HFFc6 (cell line): ENCODE measurements around the gene ZRANB1. TPM values are rescaled to one million over a fixed set of nuclear protein-coding genes. Genes with fewer than 3 reads are reported as not detected.

ENCODE experiments used
- DNase-seq: peaks from one replicate; pipeline ENCODE4 v3.0.0-alpha.2; 2018
- H3K27ac Mint-ChIP-seq: 2 replicates; pipeline ENCODE4 v1.8.0; 2020; ENCODE audit warnings: mild to moderate bottlenecking, mixed read lengths
- H3K27me3 Mint-ChIP-seq: 2 replicates; pipeline ENCODE4 v1.8.0; 2021; ENCODE audit warnings: mild to moderate bottlenecking, moderate library complexity, mixed read lengths; ENCODE audit not compliant: insufficient read depth
- H3K36me3 Mint-ChIP-seq: 2 replicates; pipeline ENCODE4 v1.8.0; 2021; ENCODE audit warnings: low read depth, mixed read lengths
- H3K4me1 Mint-ChIP-seq: 2 replicates; pipeline ENCODE4 v1.8.0; 2020; ENCODE audit warnings: low read depth, mixed read lengths
- H3K4me3 Mint-ChIP-seq: 2 replicates; pipeline ENCODE4 v1.8.0; 2020; ENCODE audit warnings: mild to moderate bottlenecking, moderate library complexity, mixed read lengths
- H3K9me3 Mint-ChIP-seq: 2 replicates; pipeline ENCODE4 v1.8.0; 2020; ENCODE audit warnings: mild to moderate bottlenecking, mixed read lengths
- CTCF ChIP-seq: fragments of 200-600 bp; sonication (generic); IDR thresholded peaks from 2 replicates; pipeline ENCODE4 v1.5.0; 2021; ENCODE audit warnings: antibody characterized with exemption, mild to moderate bottlenecking
- total RNA-seq, 6 experiments: library from RNA; stranded (reverse); fragmentation: NEBNext Ultra II Directional; extraction: Animal tissue kit (Norgen Biotek cat#: 25700); gene quantifications; 2 replicates in 1 of 6; 3 replicates in 5 of 6; pipeline ENCODE4 v1.2.3, GENCODE V29; 2021

ZRANB1 gene
- total RNA-seq, 6 experiments from 2014 or later = 11.8 to 13.6 (median 12.6) TPM

DNA sequence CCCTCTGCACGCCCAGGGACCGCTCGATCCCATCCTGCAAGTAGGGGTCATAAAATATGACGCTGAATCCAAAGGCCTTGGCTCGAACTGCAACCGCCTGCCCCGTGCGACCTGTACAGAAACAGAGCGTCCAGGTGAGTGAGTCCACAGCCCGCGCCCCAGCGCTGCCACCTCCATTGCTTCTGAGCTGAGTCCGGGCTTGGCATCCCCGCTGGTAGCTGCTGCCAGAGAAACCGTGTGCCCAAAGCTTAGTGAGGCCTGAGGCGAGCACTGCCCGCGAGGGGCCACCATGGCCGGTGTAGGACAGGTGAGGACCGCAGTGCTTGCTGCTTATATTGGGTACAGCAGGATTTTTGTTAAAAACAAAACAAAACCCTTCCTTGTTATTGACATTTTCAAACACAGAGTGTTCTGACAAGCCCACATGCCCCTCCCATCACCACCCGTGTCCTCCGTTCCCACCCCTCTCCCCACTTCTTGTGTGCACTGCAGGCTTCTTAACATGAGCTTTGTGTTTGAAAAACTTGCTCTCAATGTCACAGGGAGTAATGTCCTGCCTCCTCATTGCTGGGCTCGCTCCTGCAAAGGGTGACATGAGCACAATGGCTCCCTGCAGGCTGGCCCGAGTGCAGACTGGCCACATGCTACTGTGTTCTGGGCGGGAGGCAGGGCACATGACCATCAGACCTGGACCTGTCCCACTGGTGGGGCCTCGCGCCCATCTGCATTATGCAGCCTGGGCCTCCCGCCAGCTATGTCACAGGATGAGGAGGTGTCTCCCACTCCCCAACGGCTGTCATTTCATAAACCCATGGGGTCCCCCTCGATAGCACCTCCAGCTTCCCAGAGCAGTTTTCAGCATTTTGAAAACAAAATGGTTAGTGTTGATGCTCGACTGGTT, 52.9 kb downstream of the ZRANB1 start:
- H3K9me3 Mint-ChIP-seq = no peaks in the 10 kb centered on the region
- H3K36me3 Mint-ChIP-seq = peaks cover 24% of the 10 kb centered on the region; the same call in 1 of the 2 replicates
- H3K27me3 Mint-ChIP-seq = peaks cover 24% of the 10 kb centered on the region
- peak overlapping the region; percentile 48 for H3K27ac Mint-ChIP-seq
- H3K4me1 Mint-ChIP-seq = peaks cover 12% of the 10 kb centered on the region
- no peak for DNase-seq
- no peak overlapping the region; the same call in 1 of the 2 replicates for H3K4me3 Mint-ChIP-seq
- no peak for TF ChIP-seq CTCF

- Mint-ChIP-seq H3K4me3 (no peak overlapping the region), H3K27ac (peak overlapping the region; percentile 11; the same call in 1 of the 2 replicates), H3K4me1 (peaks cover 17% of the 10 kb centered on the region; the same call in 1 of the 2 replicates), H3K9me3 (no peaks in the 10 kb centered on the region), H3K36me3 (peaks cover 25% of the 10 kb centered on the region; the same call in 1 of the 2 replicates), H3K27me3 (peaks cover 27% of the 10 kb centered on the region)
- no peak for TF ChIP-seq CTCF
- no peak for DNase-seq
These were observed 53.7 kb downstream of the ZRANB1 start for GRCh38 chr10:124995605-124996004.

DNA sequence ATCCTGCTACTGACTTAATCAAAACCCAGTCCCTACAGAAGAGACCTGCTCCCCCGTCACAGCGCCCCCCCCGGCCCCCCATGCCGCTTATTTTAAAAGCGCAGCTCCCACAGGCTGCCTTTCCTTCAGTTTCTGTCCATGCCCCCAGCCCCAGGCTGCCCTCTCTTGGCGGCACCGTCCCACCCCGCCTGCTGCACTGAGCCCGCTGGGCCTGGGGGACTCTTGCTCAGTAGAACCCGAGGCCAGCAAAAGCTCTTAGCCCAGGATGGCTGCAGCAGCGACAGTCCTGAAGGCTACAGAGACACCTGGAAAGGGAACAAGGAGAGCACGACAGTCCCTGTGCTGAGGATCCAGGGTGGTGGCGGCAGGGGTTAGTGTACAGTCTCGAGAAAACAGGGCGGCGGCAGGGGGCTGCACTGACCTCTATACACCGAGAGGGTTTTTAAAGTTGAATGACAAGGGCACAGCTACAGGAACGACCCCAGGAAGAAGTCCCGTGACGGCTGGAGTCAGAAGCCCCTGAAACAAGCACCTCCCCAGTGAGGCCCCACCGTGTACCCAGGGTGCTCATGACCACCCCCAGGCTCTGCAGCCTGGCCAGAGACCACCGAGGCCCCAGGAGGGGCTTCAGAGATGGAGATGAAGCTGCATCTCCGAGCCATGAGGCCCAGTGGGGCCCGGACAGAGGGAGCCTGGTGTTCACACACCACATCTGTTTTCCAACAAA, 54.4 kb downstream of the ZRANB1 start:
- no peaks in the 10 kb centered on the region for H3K9me3 Mint-ChIP-seq
- no peak overlapping the region for H3K4me3 Mint-ChIP-seq
- peaks cover 19% of the 10 kb centered on the region; the same call in 1 of the 2 replicates for H3K4me1 Mint-ChIP-seq
- TF ChIP-seq CTCF = no peak
- H3K27ac Mint-ChIP-seq = no peak overlapping the region
- H3K36me3 Mint-ChIP-seq = peaks cover 25% of the 10 kb centered on the region; the same call in 1 of the 2 replicates
- H3K27me3 Mint-ChIP-seq = peaks cover 28% of the 10 kb centered on the region
- DNase-seq = no peak

DNA sequence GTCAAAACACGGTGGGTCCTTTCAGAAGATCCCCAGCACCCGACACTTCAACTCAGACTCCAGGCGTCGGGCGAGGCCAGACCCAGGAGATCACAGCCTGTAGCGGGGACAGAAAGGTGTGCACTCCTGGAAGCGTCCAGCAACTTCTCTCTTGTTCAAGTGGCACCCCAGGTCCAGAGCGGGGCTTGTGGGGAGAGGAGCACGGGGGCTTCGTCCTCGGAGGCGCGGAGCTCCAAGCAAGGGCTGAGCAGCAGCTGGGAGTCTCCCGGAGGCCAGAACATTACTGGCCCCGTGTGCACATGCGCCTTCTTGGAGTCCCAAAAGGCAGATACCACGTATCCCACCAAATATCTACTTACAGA, 54.9 kb downstream of the ZRANB1 start:
- H3K9me3 Mint-ChIP-seq = no peaks in the 10 kb centered on the region
- peaks cover 19% of the 10 kb centered on the region; the same call in 1 of the 2 replicates for H3K4me1 Mint-ChIP-seq
- peaks cover 25% of the 10 kb centered on the region; the same call in 1 of the 2 replicates for H3K36me3 Mint-ChIP-seq
- no peak for DNase-seq
- H3K4me3 Mint-ChIP-seq = no peak overlapping the region
- no peak for TF ChIP-seq CTCF
- H3K27ac Mint-ChIP-seq = no peak overlapping the region
- peaks cover 25% of the 10 kb centered on the region for H3K27me3 Mint-ChIP-seq

- peak overlapping the region; percentile 8 for H3K27ac Mint-ChIP-seq
- peaks cover 24% of the 10 kb centered on the region for H3K27me3 Mint-ChIP-seq
- no peaks in the 10 kb centered on the region for H3K9me3 Mint-ChIP-seq
- DNase-seq = no peak
- no peak overlapping the region for H3K4me3 Mint-ChIP-seq
- TF ChIP-seq CTCF = no peak
- peaks cover 19% of the 10 kb centered on the region; the same call in 1 of the 2 replicates for H3K4me1 Mint-ChIP-seq
- peaks cover 25% of the 10 kb centered on the region; the same call in 1 of the 2 replicates for H3K36me3 Mint-ChIP-seq
These were observed 55.4 kb downstream of the ZRANB1 start for GRCh38 chr10:124997306-124997705.
